ENCODE measurements around the gene OTOF.

The OTOF gene

GRCh38 chr2:26424221-26424620 is 53.7 kb downstream of the OTOF start:
- FAIRE-seq (no peak), DNase-seq (ENCODE audit: extremely low spot score, insufficient read length, low read depth) (no peak)

DNA sequence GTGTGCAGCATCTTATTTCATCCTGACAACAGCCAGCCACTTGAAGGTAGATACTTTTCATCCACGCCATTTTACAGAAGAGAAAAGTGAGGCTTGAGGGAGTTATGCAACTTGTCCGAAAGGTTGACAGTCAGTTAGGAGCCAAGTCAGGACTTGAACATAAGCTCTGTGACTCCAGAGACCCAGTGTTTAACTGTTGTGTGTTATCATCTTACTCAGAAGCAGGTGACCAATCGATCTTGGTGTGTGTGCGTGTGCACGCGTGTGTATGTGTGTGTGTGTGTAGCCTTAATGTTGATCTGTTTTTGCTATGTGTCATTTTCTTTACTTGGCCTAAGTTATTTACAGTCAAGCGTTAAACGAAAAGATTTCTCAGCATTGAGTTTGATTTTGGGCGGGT is 54.2 kb downstream of the OTOF start:
- DNase-seq (ENCODE audit: extremely low spot score, insufficient read length, low read depth), result no peak
- no peak for FAIRE-seq

DNA sequence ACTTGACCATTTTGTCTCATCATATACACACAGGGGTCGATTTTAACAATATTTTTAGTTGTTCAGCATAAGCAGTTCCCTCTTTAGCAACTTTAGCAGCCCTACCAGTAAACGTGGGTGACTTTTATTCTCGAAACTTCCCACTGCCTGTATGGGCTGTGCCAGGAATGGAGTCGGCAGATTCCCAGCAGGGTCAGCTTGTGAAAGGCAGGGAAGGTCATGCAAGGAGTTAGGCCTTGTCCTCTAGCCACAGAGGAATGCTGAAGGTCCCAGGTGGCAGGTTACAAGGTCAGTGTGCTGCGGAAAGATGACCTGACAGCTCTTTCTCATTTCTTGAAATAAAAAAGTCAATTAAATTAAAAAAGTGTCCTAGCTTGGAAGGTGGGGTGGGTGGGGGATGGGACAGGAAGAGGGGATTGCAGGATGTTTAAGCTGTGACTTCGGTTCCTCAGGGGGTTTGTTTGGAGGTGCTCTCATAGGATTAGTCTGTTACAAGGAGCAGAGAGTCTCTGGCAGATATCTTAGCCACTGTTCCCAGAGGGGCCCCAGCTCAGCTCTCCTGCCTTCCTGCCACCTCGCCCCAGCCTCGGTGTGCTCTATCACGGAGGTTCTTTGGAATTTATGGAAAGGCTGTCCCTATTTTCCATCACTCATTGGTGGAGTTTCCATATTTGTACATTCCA is 54.8 kb downstream of the OTOF start:
- no peak for FAIRE-seq
- no peak for DNase-seq (ENCODE audit: extremely low spot score, insufficient read length, low read depth)

DNA sequence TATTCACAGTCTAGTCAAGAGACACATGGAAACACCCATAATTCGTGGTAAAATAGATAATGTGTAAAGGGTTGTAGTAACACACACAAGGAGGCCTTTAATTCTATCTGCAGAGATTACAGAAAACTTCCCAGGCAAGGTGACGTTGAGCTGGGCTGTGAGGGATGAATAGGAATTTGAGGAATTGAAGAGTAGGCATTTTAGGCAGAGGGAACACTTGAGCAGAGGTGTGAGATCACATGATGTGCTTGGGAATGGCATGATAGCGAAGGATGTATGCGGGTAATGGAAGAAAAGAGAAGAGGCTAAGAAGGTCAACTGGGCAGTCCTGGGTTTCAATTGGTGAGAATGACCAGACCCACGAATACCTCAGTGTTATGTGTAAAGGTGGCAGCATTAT is 56.0 kb downstream of the OTOF start:
- FAIRE-seq (no peak), DNase-seq (ENCODE audit: extremely low spot score, insufficient read length, low read depth) (no peak)

DNA sequence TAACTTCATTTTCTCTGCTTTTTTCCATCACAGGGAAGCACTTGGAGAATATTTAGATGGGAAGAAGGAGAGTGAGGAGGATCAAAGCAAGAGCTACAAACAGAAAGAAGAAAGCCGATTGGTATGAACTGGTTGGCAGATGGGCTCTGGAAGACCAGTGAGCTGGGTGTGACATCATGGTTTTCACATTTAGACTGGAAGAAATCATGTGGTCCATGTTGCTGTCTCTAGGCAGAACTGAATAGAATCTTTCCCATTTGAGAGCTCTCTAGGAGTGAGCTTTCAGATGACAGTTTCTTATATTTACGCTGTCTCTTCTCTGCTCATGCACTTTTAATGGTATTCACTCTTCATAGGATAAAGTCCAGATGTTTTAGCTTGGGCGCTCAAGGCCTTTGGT is 63.6 kb downstream of the OTOF start:
- peak; percentile 15 for FAIRE-seq
- DNase-seq (ENCODE audit: extremely low spot score, insufficient read length, low read depth), result no peak

- FAIRE-seq (peak; percentile 77), DNase-seq (ENCODE audit: extremely low spot score, insufficient read length, low read depth) (peak; percentile 36)
These were observed 65.7 kb downstream of the OTOF start for GRCh38 chr2:26412091-26412673.

- no peak for FAIRE-seq
These were observed 66.5 kb downstream of the OTOF start for GRCh38 chr2:26411419-26411818.

DNA sequence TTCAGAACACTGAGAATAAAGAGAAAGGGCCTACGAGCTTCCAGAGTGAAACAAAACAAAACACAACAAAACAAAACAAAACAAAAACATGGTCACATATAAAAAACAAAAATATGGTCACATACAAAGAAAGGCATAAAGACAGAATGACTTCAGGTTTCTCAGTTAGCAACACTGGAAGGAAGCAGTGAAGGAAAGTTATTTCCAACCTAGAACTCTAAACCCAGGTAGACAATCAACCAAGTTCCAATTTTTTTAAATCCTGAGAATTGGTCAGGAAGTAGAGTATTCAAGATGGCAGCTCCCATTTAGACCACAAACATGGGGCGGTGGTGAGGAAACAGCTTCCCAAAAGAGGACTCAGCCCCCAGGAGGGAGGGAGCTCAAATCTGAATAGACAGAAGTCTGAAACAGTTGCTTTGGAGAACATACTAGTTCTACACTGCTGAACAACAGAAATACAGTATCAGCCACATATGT is 67.1 kb downstream of the OTOF start:
- DNase-seq (ENCODE audit: extremely low spot score, insufficient read length, low read depth) (no peak), FAIRE-seq (peak; percentile 12)

More at GRCh38 chr2:26411419-26411818, 66.5 kb downstream of the OTOF start:
- no peak for DNase-seq (ENCODE audit: extremely low spot score, insufficient read length, low read depth)

DNA sequence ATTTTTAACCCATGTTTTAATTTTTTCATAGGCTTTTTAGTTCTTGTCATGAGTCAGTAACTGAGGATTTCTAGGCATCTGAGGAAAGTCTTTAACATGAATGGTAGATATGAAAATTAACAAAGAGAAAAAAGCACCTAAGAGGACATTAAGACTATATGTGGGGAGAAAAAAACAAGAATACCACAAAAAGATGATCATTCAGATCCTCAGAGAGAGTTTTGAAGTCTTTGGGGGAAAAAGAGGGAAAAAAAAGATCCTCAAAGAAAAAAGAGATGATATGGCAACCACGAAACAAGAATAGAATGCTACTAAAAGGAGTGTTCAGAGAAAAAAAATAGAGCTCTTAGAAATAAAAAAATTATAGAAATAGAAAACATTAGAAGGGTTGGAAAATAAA is 68.1 kb downstream of the OTOF start:
- no peak for FAIRE-seq
- no peak for DNase-seq (ENCODE audit: extremely low spot score, insufficient read length, low read depth)

GRCh38 chr2:26407526-26407925 is 70.4 kb downstream of the OTOF start:
- DNase-seq (ENCODE audit: extremely low spot score, insufficient read length, low read depth) (no peak), FAIRE-seq (no peak)
